ENCODE results near the gene MYO5B. TPM values are rescaled to one million over a fixed set of nuclear protein-coding genes. Genes with fewer than 3 reads are reported as not detected.

MYO5B gene
- polyA plus RNA-seq, 1 of the 3 experiments (the other 2 are of a cell fraction) = 1.3 TPM

- Histone ChIP-seq H3K9ac (no peak overlapping the region), H3K4me1 (ENCODE audit: control insufficient read depth in 1 of 2, insufficient read depth in 2 of 2, low read depth in 1 of 2, low read length in 1 of 2) (no peaks in the 10 kb centered on the region), H3K27ac (ENCODE audit: low read depth in 2 of 2, low read length in 1 of 2) (no peak overlapping the region), H3K79me2 (ENCODE audit: insufficient read depth) (no peaks in the 10 kb centered on the region), H2AFZ (ENCODE audit: low read depth) (no peak overlapping the region), H3F3A (replicated peaks; ENCODE audit: insufficient read depth) (no peaks in the 10 kb centered on the region), H3K9me2 (no peaks in the 10 kb centered on the region), H3K9me3 (no peaks in the 10 kb centered on the region), H3K4me2 (no peak overlapping the region), H3K36me3 (replicated peaks in 1 of 2; ENCODE audit: control insufficient read depth in 1 of 2, insufficient read depth in 2 of 2, low read length in 1 of 2) (no peaks in the 10 kb centered on the region), H4K20me1 (ENCODE audit: insufficient read depth) (no peaks in the 10 kb centered on the region), H3K27me3 (ENCODE audit: insufficient read depth) (no peaks in the 10 kb centered on the region), H3K4me3 (ENCODE audit: low read depth in 2 of 2, low read length in 1 of 2) (no peak overlapping the region)
- WGBS (ENCODE audit: low lambda C conversion rate) = 26% methylated on average over 4 of the region's 4 CpGs
- no peak for TF ChIP-seq RCOR1 (IDR thresholded peaks at IDR 0.05; ENCODE audit: low read length)
- TF ChIP-seq CTCF (IDR thresholded peaks at IDR 0.05) = no peak
- no peak for TF ChIP-seq RAD21 (IDR thresholded peaks at IDR 0.05; ENCODE audit: low read length)
- no peak for TF ChIP-seq YY1 (IDR thresholded peaks at IDR 0.05; ENCODE audit: low read depth)
- TF ChIP-seq SIN3A (IDR thresholded peaks at IDR 0.05; ENCODE audit: borderline replicate concordance, low read depth, low read length) = no peak
- TF ChIP-seq MAX (IDR thresholded peaks at IDR 0.05; ENCODE audit: low read depth) = no peak
- no peak for TF ChIP-seq MXI1 (IDR thresholded peaks at IDR 0.05; ENCODE audit: low read depth, low read length)
- TF ChIP-seq USF1 (IDR thresholded peaks at IDR 0.05; ENCODE audit: borderline replicate concordance, low read depth) = no peak
- TF ChIP-seq ELF1 (IDR thresholded peaks at IDR 0.05) = no peak
- no peak for TF ChIP-seq REST (IDR thresholded peaks at IDR 0.05; ENCODE audit: low read depth, low read length)
- TF ChIP-seq TEAD4 (IDR thresholded peaks at IDR 0.05; ENCODE audit: borderline replicate concordance, insufficient read depth) = no peak
- no peak for TF ChIP-seq FOSL2 (IDR thresholded peaks at IDR 0.05; ENCODE audit: borderline replicate concordance, low read depth)
- TF ChIP-seq POLR2AphosphoS5 (IDR thresholded peaks at IDR 0.05; ENCODE audit: low read depth, low read length) = no peak
- TF ChIP-seq SMC3 (IDR thresholded peaks at IDR 0.05; ENCODE audit: low read depth, low read length) = no peak
- no peak for TF ChIP-seq ZBTB33 (IDR thresholded peaks at IDR 0.05; ENCODE audit: borderline replicate concordance, low read depth)
- no peak for TF ChIP-seq USF2 (IDR thresholded peaks at IDR 0.05; ENCODE audit: borderline replicate concordance, low read depth, low read length)
- TF ChIP-seq NFIC (IDR thresholded peaks at IDR 0.05; ENCODE audit: borderline replicate concordance) = no peak
- no peak for TF ChIP-seq IRF3 (IDR thresholded peaks at IDR 0.05; ENCODE audit: low read depth, low read length)
- TF ChIP-seq NRF1 (IDR thresholded peaks at IDR 0.05; ENCODE audit: low read depth, low read length) = no peak
- DNase-seq = no peak
- ChIA-PET CTCF (no interaction called here), POLR2A (interaction anchor here (0.6 kb wide), 1 partner anchor 648 kb away, joined by 4 read pairs; no protein-coding TSS in a partner anchor)
Measured at GRCh38 chr18:50133526-50133925, 61.4 kb downstream of the MYO5B start.

Data from SK-N-SH (cell line).